ENCODE results near the gene PRKAR1A.
A peak's percentile ranks its signal among the peaks of the same experiment; 100 is the strongest.

The PRKAR1A gene

DNA sequence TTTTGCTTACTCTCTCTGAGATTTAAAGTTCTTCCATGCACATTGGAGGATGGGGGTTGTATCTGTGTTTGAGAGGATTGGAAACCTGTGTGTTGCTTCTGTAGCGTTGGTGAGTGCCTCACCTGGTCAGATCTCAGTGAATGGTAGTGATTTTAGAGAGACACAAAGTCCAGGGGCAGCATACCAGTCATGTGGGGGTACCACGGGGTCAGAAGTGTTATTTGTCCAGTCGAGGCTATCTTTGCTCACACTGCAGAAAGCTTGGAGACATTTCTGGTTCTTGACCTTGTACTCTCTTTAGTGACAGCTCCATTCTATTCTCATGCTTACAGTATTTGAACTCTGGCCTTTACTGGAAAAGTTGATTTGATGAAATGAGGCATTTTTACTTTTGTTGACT is 23.7 kb downstream of the PRKAR1A start:
- DNase-seq (ENCODE audit: low read depth, low spot score): no peak
- no peak overlapping the region for H3K4me3 ChIP-seq (ENCODE audit: low read length)

DNA sequence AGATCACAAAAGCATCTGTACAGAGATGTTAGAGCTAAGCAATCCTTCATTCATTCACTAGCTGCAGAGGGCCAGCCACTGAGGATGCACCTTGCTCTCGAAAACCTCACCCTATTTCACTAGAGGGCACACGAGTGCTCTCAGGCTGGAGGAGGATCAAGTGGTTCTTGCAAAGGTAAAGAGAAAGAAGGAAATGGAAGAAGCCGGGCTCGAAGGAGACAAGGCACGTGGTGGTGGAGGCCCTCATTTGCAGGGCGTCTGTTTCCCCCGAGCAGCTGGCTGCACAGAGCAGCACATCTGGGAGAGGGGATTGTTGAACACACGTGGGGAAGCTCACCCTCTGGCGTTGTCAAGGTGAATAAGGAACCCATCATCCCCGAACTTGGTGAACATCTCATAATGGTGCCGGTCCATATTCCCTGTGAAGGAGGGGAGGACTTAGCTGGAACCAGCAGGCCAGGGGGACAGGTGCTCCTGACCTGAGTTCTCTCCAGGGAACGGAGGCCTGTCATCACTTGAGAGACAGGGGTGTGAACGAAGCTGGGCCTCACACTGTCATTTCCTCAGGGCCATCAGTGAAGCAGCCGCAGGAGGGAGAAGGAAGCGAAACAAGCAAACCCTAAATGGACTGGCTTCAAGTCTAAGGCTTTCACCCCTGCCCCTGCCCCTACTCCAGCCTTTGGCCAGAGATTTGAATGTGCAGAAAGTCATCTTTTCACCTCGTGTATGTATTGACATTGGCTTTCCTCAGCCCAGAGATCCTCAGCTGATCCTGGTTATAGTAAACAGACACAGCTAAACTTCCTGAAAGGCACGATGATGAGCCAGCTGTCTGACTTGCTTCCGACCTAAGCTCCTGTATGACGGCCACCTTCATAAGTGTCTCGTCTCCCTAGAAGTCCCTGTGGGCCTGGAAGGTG is 27.6 kb downstream of the PRKAR1A start:
- peak; percentile 3 for DNase-seq (ENCODE audit: low read depth, low spot score)
- H3K4me3 ChIP-seq (ENCODE audit: low read length): no peak overlapping the region

DNA sequence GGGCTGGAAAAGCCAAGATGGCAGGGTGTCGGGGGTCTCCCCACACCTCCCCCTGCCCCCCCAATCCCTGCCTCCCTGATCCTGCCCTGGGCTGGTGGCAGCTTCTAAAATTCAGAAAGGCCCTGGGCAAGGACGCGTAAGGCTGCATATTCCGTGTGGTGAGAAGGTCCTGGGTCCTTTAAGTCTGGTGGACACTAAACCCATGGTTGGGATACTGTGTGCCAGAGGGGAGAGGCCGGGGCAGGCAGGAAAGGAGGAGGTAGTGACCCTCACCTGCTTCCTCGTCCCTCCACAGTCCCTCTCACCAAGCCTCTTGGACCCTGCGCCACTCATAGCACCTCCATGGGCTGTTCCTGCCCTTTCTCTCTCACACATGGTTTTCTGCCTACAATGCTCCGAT is 28.8 kb downstream of the PRKAR1A start:
- no peak for DNase-seq (ENCODE audit: low read depth, low spot score)
- no peak overlapping the region for H3K4me3 ChIP-seq (ENCODE audit: low read length)

DNA sequence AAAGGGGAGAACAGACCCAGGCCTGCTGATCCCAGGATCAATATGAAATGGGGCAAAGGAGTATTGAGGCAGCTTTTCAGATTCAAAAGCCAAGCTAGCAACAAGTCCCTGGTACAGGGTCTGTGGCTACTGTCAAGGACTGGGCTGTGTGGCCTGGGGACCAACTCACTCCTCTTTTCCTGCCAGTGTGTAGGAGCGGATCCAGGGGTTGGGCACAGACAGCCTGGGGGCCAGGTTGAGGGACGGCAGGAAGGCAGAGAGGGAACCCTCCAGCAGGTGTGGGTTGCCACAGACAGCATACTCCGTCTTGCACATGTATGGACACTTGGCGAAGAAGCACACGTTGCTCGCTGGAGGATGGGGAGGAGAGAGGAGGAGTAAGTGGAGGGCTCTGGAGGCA is 29.6 kb downstream of the PRKAR1A start:
- no peak for DNase-seq (ENCODE audit: low read depth, low spot score)
- no peak overlapping the region for H3K4me3 ChIP-seq (ENCODE audit: low read length)

DNA sequence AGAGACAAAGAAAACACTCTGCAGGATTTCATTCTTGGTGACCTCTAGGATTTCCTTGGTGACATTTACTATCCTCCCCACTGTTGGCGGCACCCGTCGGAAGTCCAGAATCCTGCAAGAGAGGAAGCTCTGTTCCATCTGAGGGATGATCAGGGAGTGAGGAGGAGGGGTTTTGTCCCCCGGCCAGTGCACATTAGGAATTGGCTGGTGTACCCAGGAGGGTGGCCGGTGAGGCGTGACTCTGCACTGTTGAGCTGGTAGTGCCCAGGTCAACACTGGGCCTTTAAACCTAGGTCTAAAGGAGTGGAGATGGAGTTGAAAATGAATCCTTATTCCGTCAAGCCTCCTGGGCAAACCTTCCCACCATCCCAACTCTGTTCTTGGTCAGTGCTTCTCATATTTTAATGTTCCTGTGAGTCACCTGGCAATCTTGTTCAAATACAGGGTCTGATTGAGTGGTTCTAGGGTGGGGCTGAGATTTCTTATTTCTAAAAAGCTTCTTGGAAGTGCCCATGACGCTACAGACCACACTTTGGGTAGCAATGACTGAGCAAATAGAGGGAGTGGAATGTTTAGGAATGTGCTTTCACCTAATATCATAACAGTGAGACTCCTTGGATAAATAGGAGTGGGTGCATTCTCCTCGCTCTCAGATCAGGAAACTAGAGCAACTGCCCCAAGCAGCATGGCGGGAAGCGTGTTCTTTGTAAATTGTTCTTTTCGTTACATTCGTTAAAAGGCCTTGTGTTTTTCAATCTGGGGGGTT is 30.7 kb downstream of the PRKAR1A start:
- DNase-seq (ENCODE audit: low read depth, low spot score): no peak
- no peak overlapping the region for H3K4me3 ChIP-seq (ENCODE audit: low read length)

DNA sequence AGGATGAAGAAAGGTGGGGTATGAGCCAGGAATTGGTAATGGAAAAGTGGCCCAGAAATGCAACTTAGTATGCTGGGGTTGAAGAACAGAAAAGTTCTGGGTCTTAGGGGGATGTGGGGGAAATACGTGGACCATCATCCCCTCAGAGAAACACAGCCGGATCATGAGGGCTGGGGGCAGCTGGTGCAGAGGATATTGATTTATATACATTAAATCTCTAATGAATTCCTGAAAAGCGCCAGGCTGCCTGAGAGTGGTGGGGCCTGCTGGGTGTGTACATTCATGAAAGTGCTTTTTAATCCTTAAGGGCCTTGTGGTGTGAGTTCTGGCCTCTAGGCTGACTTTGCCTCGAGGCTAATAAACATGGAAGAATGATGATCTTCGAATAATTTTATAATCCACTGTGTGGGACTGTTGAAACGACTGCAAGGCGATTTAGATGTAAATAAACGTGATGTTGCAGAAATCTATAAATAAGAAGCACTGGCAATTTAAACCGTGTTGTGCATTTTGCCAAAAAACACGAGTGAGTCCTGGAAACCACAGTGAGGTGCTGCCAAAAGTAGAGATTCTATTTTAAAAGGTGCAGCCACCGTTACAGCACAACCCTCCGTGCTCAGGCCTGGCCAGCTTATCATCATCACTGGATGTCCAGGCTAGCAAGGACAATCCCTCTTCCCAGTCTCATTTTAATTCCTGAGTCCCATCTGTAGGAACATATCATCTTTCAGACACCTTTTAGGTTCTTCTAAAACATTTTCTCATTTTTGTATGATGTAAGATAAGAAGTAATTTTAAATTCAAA is 32.1 kb downstream of the PRKAR1A start:
- DNase-seq (ENCODE audit: low read depth, low spot score): no peak
- no peak overlapping the region for H3K4me3 ChIP-seq (ENCODE audit: low read length)

DNA sequence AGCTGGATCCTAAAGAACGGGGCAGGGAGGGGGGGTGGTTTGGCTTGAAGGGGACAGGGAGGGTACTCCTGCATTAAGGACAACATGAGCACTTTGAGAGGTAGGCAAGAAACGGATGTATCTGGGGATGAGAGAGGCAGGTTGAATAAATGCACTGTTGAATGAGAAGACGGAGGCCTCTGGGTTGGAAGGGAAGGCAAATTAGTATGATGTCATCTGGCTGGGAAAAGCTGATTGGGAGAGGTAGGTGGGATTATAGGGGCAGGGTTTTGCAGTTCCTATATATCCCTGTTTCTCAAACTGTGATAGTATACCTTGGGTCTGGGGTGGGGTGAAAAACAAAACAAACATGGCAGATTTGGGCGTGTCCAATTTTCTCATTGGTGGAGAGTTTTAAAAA is 44.3 kb downstream of the PRKAR1A start:
- DNase-seq (ENCODE audit: low read depth, low spot score): no peak
- H3K4me3 ChIP-seq (ENCODE audit: low read length): no peak overlapping the region

DNA sequence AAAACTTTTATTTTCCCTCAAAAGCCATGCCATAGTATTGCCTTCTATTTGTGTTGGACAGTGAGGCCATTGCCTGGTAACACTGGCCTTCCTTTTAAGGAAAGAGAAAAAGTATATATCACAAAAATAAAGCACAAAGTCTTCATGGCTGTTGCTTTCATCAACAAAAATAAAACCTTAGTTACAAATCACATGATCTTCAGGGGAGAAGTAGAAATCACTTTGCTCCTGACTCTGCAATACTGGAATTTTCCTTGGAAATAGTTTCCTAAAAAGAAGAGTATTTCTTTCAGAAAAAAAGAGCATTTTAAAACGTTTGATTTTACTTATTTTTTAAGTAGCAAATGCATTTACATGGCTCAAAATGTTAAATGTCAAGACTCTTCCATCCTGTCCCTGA is 47.1 kb downstream of the PRKAR1A start:
- no peak for DNase-seq (ENCODE audit: low read depth, low spot score)
- no peak overlapping the region for H3K4me3 ChIP-seq (ENCODE audit: low read length)

DNA sequence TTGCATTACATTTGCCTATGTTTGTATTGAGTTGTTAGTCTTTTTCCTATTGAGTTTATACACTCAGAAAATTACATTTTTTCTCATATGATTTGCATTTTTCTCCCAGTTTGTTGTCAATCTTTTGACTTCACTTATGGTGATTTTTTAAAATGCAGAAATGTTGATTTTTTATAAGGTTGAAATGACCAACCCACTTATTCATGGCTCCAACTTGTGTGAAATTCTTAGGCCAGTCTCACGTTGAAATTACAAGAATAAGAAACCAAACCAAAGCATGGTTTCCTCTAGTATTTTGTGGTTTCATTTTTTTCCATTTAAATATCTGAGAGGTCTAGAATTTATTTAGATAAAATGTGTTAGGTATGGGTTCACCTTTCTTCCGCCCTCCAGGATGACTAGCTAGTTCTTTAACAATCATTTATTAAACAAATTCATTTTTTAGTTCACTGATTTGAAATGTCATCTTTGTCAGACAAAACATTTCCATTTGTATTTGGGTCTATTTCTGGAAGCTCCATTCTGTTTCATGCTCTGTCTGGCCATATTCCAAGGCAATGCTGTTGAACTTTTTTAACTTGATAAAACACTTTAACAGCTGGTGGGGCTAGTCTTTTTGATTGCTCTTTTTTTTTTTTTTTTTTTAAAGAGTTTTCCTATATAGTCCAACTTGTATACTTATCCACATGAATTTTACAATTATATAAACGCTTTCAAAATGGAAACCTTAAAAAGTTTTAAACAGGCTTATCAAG is 48.9 kb downstream of the PRKAR1A start:
- no peak overlapping the region for H3K4me3 ChIP-seq (ENCODE audit: low read length)
- DNase-seq (ENCODE audit: low read depth, low spot score): no peak

DNA sequence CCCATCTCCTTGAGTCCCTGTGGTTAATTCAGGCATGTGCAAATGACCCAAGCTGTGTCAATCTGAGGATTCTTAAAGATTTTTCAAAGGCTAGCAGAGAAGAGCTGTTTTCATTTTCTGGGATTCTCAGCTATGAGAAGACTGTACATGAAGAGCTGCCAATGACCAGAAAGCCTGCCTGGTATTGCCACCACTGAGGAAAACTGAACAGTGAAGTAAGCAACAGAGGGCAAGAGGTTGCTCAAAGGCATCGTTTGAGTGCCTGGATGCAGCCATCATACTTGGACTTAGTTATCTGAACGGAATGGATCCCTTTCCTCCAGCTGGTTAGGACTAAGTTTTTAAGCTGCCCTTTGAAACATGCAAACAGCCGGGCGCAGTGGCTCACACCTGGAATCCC is 50.5 kb downstream of the PRKAR1A start:
- no peak overlapping the region for H3K4me3 ChIP-seq (ENCODE audit: low read length)
- no peak for DNase-seq (ENCODE audit: low read depth, low spot score)

DNA sequence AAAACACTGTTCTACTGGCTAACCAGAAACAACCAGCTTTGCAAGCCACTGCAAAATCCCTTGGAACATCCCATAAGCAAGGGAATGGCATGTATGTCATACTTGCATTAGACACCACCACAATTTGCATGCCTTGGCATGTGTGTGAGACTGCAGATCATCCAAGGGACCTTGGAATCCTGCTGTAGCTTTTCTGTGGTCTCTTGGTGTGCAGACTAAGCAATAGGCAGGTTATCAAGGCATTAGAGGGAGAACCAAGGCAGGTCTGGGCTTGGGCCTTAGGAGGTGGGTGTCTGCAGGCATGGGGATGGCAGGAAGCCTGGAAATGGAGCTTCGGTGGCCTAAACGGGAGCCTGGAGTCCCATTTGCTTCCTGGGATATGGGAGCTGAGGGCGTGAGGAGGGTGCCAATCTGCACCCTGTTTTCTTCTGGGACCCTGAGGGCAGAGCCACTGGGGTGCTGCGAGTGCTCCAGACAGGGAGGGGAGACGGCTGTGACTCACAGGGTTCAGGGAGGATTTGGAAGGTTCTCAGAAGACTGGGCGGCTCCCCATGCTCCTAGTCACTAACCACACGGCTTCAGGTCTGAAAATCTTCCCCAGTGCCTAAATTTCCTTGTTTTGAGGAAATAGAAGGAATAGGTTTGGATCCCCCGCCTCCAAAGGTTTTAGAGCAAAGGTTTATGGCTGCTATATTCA is 52.3 kb downstream of the PRKAR1A start:
- no peak overlapping the region for H3K4me3 ChIP-seq (ENCODE audit: low read length)
- no peak for DNase-seq (ENCODE audit: low read depth, low spot score)

DNA sequence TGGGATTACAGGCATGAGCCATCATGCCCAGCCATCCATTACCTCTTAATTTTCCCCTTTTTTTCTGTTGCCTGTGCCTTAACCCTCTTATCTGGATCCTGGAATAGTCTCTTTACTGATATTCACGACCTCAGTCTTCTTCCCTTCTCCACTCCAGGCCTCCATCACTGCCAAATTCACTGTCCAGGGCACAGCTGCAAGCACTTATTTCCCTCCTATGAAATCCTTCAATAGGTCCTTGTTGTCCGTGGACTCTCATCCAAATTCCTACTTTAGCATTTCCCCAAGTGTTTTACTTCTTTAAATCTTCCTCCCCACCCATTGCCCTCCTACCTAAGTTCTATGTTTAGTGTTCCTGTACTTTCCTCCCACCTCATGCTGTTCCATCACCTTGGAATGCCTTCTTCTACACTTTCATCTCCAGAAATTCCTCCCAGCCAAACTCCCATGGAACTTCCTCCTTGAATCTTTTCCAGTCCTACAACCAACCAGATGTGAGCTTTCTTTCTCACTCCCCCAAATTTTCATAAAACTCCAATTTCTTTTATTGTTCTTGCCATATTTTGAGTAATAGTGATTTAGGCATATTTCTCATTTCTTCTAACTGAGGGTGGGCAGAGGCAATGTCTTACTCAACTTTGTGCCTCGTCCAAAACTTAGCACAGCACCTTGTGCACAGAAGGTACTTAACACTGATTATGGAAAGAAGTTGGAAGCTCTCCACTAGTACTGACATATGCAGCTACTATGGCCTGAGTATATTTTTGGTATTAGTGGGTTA is 53.6 kb downstream of the PRKAR1A start:
- no peak overlapping the region for H3K4me3 ChIP-seq (ENCODE audit: low read length)
- DNase-seq (ENCODE audit: low read depth, low spot score): no peak

DNA sequence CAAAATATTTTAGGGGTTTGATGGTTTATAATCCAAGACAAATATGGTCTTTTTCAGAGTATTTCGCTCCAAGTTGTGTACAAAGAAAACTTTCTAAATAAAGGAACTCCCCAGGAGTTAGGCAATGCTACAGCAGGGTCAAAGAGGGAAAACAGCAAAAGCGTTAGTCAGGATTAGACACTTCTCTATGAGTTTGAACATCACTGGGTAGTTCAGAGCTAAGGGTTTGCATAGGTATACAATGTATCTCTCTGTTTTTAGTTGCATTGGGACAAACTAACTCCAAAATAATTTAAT is 54.2 kb downstream of the PRKAR1A start:
- no peak for DNase-seq (ENCODE audit: low read depth, low spot score)
- H3K4me3 ChIP-seq (ENCODE audit: low read length): no peak overlapping the region

DNA sequence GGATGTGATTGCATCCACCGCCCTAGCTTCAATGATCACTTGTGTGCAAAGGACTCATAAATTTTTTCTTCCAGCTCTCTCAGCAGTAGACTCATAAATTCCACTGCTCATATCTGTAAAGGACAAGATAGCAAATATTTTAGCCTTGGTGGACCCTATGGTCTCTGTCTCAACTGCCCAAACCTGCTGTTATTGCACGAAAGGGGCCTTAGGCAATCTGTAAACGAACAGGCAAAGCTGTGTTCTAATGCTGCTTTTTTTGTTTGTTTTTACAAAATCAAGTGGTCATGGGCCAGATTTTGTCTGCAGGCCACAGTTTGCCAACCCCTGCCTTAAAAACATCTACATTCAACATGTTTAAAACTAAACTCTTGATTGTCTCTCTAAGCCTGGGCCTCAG is 54.8 kb downstream of the PRKAR1A start:
- H3K4me3 ChIP-seq (ENCODE audit: low read length): no peak overlapping the region
- DNase-seq (ENCODE audit: low read depth, low spot score): no peak

DNA sequence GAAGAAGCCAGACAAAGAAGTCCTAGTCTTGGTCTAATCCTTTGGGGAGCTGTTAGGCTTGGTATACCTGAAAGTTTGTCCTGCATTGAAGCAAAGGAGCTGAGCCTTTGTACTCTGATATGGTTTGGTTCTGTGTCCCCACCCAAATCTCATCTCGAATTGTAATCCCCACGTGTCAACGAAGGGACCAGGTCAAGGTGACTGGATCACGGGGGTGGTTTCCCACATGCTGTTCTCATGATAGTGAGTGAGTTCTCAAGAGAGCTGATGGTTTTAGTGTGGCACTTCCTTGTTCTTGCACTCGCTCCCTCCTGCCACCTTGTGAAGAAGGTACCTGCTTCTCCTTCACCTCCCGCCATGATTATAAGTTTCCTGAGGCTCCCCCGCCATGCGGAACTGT is 55.4 kb downstream of the PRKAR1A start:
- DNase-seq (ENCODE audit: low read depth, low spot score): no peak
- no peak overlapping the region for H3K4me3 ChIP-seq (ENCODE audit: low read length)

DNA sequence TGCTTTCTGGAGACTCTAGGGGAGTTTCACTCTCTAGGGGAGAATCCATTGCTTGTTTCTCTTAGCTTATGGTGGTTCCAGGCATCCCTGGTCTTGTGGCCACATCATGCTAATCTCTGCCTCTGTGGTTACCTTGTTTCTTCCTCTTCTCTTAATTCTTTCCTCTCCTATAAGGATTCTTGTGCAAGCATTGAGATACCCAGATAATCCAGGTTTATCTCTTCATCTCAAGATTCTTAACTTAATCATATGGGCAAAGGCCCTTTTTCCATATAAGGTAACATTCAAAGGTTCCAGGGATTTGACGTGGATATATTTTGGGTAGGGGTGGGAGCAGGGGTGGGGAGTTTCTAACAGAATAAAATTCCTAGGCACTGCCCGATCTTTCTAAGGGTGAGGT is 56.4 kb downstream of the PRKAR1A start:
- no peak for DNase-seq (ENCODE audit: low read depth, low spot score)
- H3K4me3 ChIP-seq (ENCODE audit: low read length): no peak overlapping the region

DNA sequence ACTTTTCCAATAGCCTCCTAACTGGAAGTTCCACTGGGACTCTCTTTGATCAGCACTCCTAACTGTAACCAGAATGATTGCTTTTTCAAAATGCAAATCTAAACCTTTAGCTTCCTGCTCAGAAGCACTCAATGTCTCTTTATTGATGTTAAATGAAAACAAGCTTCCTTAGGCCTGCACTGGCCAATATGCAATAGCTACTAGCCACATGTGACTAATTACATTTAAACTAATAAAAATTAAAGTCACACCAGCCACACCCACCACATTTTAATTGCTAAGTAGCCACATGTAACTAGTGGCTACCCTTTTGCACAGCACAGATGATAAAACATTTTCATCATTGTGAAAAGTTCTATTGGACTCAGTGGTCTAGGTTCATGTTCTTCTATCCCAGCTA is 57.1 kb downstream of the PRKAR1A start:
- DNase-seq (ENCODE audit: low read depth, low spot score): no peak
- no peak overlapping the region for H3K4me3 ChIP-seq (ENCODE audit: low read length)

DNA sequence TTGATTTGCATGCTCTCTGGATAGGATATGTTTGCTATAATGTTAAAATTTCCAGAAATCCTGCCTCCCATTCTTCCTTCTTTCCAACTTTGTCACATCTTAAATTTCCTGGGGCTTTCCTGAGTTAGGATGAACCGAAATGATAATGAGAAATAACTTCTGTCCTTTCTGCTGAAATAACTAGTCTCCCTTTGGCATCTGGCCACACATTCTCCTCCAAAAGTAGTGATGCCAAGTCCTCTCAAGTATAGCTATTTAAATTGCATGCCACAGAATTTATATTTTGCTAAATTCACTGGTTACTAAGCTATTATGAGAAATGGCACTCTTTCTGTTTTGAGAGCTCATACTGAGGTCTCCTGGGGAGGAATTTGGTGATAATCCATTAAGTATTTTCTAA is 58.3 kb downstream of the PRKAR1A start:
- no peak overlapping the region for H3K4me3 ChIP-seq (ENCODE audit: low read length)
- DNase-seq (ENCODE audit: low read depth, low spot score): no peak
